A549 treated with ZK216348 at 1 μM for 4 hours (cell line): ENCODE data around the gene ETV6. TPM values are rescaled to one million over a fixed set of nuclear protein-coding genes. Genes with fewer than 3 reads are reported as not detected.

Experiments
- total RNA-seq: library from RNA; stranded (reverse); fragments of 200-300 nt; extraction: Qiagen RNA extraction; gene quantifications from 5 replicates; pipeline ENCODE4 v1.2.3, GENCODE V29; 2022; ENCODE audit warnings: low read depth

Gene ETV6
- 3.7 to 4.4 TPM (median 4.2 TPM) in 5 replicates for total RNA-seq

DNA sequence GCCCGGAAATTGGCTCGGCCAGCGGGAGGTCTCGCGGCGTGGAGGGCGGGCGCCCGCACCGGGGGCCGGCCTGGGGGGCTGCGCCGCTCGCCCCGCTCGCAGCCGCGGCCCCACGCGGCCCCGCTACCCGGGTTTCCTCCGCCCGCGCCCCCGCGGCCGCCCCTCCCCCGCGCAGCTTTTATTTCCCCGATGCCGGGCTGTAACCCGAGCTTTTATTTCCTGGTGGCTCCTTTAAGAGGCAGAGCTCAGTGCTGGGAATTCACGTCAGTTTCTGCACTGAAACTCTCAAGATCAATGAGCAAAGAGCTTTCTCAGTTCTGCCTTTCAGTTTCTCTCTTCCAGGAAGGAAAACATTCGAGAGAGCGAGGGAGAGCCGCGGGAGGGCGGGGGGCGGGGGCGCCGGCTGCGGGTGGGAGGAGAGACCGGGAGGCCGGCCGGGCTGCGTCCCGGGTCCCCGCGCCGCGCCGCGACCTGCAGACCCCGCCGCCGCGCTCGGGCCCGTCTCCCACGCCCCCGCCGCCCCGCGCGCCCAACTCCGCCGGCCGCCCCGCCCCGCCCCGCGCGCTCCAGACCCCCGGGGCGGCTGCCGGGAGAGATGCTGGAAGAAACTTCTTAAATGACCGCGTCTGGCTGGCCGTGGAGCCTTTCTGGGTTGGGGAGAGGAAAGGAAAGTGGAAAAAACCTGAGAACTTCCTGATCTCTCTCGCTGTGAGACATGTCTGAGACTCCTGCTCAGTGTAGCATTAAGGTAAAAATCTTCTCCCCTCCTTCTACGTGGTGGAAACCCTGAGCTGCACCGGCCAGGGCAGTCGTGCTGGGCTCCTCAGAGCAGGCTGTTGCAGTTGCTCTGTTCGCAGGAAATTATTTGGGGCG is at the start of gene ETV6:
TSS of gene ETV6 (plus strand) at position 262 of the 873 bp plus-strand sequence. CDS start at position 716, 454 bp downstream.

